ENCODE data around the gene ALOX12.

The ALOX12 gene

GRCh38 chr17:7003745-7004144 is 7.9 kb downstream of the ALOX12 start:
- no peak for DNase-seq

- peak; percentile 33 to 49 for DNase-seq
These were observed 8.8 kb downstream of the ALOX12 start for GRCh38 chr17:7004398-7005253.

GRCh38 chr17:7005716-7006115 is 9.9 kb downstream of the ALOX12 start:
- no peak for DNase-seq

- DNase-seq: no peak
These were observed 11.3 kb downstream of the ALOX12 start for GRCh38 chr17:7007143-7007542.

- DNase-seq: no peak
These were observed 14.7 kb downstream of the ALOX12 start for GRCh38 chr17:7010523-7010922.

- DNase-seq: no peak
These were observed 15.6 kb downstream of the ALOX12 start for GRCh38 chr17:7011415-7011814.

GRCh38 chr17:7011942-7012254 is 16.0 kb downstream of the ALOX12 start:
- no peak for DNase-seq

- peak; percentile 97 to 98 for DNase-seq
These were observed 18.6 kb downstream of the ALOX12 start for GRCh38 chr17:7014261-7014994.

GRCh38 chr17:7014995-7015958 is 19.4 kb downstream of the ALOX12 start:
- DNase-seq: peak; percentile 74 to 79

GRCh38 chr17:7016418-7016817 is 20.6 kb downstream of the ALOX12 start:
- DNase-seq: no peak

GRCh38 chr17:7016886-7017826 is 21.3 kb downstream of the ALOX12 start:
- DNase-seq: no peak

GRCh38 chr17:7017827-7018200 is 22.0 kb downstream of the ALOX12 start:
- DNase-seq: no peak

- no peak for DNase-seq
These were observed 22.6 kb downstream of the ALOX12 start for GRCh38 chr17:7018331-7018964.

- no peak for DNase-seq
These were observed 23.5 kb downstream of the ALOX12 start for GRCh38 chr17:7019367-7019766.

GRCh38 chr17:7019839-7020519 is 24.1 kb downstream of the ALOX12 start:
- no peak for DNase-seq

GRCh38 chr17:7020894-7021664 is 25.2 kb downstream of the ALOX12 start:
- DNase-seq: no peak

GRCh38 chr17:7021993-7022778 is 26.3 kb downstream of the ALOX12 start:
- peak; percentile 75 to 78 for DNase-seq

- no peak for DNase-seq
These were observed 27.1 kb downstream of the ALOX12 start, which contains the start of gene BCL6B for GRCh38 chr17:7022781-7023571. BCL6B (plus strand) TSS chr17:7023050; CDS start chr17:7023672, 622 bp downstream.
